ENCODE results near the gene SPOCK1.

SPOCK1 gene

DNA sequence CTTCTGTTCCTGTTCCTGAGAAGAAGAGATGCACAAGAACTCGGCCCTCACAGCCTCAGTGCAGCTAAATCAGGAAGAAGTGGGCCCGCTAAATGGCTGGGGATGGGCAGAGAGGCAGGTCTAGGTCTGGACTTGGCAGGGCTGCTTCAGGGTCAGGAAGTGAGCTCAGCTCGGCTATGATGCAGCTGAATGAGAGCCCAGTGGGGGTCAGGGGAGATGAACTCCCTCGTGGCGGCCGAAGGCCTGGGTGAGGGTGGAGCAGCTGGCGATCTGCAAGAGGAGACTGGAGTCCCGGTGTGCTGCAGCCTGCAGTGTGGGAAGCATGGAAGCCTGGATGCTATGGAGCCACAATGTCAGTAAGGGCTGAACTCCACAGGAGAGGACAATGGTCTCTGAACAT is 466.2 kb downstream of the SPOCK1 start:
- no peak overlapping the region for H3K4me3 ChIP-seq
- TF ChIP-seq POLR2AphosphoS5 (IDR thresholded peaks at IDR 0.05; ENCODE audit: borderline replicate concordance, low read depth, low read length) (no peak), EZH2 (IDR thresholded peaks at IDR 0.05) (no peak), FOXP2 (optimal IDR thresholded peaks at IDR 0.05; ENCODE audit: control extremely low read depth, extremely low read length, insufficient read depth) (no peak)
- DNase-seq (ENCODE audit: low read depth, low spot score), result no peak

DNA sequence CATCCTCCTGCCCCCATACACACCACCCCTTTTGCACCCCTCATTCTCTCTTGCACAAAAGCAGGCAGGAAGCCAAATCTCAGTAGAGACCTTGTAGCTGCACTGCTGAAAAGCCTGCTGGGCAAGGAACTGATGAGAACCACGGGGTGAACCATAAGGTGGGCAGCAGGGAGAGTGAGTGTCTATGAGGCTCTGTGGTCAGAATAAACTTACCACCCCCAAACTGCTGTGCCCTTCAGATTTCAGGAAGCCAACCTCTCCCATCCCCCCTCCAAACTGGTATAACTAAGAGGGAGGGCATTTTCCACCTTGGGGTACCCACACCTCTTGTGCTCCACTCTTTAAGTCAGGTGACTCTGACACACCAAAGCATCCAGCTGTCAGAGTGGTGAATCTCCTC is 471.4 kb downstream of the SPOCK1 start:
- no peak for DNase-seq (ENCODE audit: low read depth, low spot score)
- H3K9ac ChIP-seq (ENCODE audit: insufficient read length), result no peak overlapping the region
- H3K27ac ChIP-seq, result no peak overlapping the region
- H3K4me3 ChIP-seq, result no peak overlapping the region
- no peak for TF ChIP-seq FOXP2 (optimal IDR thresholded peaks at IDR 0.05; ENCODE audit: control extremely low read depth, extremely low read length, insufficient read depth)
- no peaks in the 10 kb centered on the region for H3K9me3 ChIP-seq (ENCODE audit: low read depth, low read length)
- H3K36me3 ChIP-seq (ENCODE audit: insufficient read depth, low read length), result no peaks in the 10 kb centered on the region

More for the DNA sequence above, 466.2 kb downstream of the SPOCK1 start:
- Histone ChIP-seq H3K36me3 (ENCODE audit: insufficient read depth, low read length) (no peaks in the 10 kb centered on the region), H3K27ac (no peak overlapping the region), H3K9ac (ENCODE audit: insufficient read length) (no peak overlapping the region), H3K9me3 (ENCODE audit: low read depth, low read length) (no peaks in the 10 kb centered on the region)

DNA sequence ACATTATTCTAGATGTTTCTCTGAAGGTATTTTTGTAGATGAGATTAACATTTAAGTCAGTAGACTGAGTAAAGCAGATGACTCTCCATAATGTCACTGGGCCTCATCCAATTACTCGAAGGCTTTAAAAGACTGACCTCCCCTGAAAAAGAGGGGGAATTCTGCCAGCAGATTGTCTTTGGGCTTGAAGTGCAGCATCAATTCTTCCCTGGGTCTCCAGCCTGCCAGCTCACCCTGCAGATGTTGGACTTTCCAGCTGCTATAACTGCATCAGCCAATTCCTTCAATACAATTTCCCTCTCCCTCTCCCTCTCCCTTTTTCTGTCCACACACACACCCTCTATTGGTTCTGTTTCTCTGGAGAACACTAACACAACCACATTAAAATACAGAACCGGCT is 472.8 kb downstream of the SPOCK1 start:
- Histone ChIP-seq H3K9ac (ENCODE audit: insufficient read length) (no peak overlapping the region), H3K27ac (no peak overlapping the region), H3K4me3 (no peak overlapping the region), H3K9me3 (ENCODE audit: low read depth, low read length) (no peaks in the 10 kb centered on the region), H3K36me3 (ENCODE audit: insufficient read depth, low read length) (no peaks in the 10 kb centered on the region)
- DNase-seq (ENCODE audit: low read depth, low spot score), result no peak
- TF ChIP-seq EZH2 (IDR thresholded peaks at IDR 0.05), result no peak
- TF ChIP-seq POLR2AphosphoS5 (IDR thresholded peaks at IDR 0.05; ENCODE audit: borderline replicate concordance, low read depth, low read length), result no peak
- TF ChIP-seq FOXP2 (optimal IDR thresholded peaks at IDR 0.05; ENCODE audit: control extremely low read depth, extremely low read length, insufficient read depth), result no peak

GRCh38 chr5:137024044-137024443 is 475.1 kb downstream of the SPOCK1 start:
- H3K27ac ChIP-seq, result no peak overlapping the region
- no peaks in the 10 kb centered on the region for H3K9me3 ChIP-seq (ENCODE audit: low read depth, low read length)
- no peak overlapping the region for H3K9ac ChIP-seq (ENCODE audit: insufficient read length)
- TF ChIP-seq POLR2AphosphoS5 (IDR thresholded peaks at IDR 0.05; ENCODE audit: borderline replicate concordance, low read depth, low read length), result no peak
- TF ChIP-seq FOXP2 (optimal IDR thresholded peaks at IDR 0.05; ENCODE audit: control extremely low read depth, extremely low read length, insufficient read depth), result no peak
- no peak for TF ChIP-seq EZH2 (IDR thresholded peaks at IDR 0.05)
- no peaks in the 10 kb centered on the region for H3K36me3 ChIP-seq (ENCODE audit: insufficient read depth, low read length)
- H3K4me3 ChIP-seq, result no peak overlapping the region
- no peak for DNase-seq (ENCODE audit: low read depth, low spot score)

- Histone ChIP-seq H3K4me3 (no peak overlapping the region), H3K27ac (no peak overlapping the region), H3K36me3 (ENCODE audit: insufficient read depth, low read length) (no peaks in the 10 kb centered on the region), H3K9me3 (ENCODE audit: low read depth, low read length) (no peaks in the 10 kb centered on the region), H3K9ac (ENCODE audit: insufficient read length) (no peak overlapping the region)
- no peak for DNase-seq (ENCODE audit: low read depth, low spot score)
- TF ChIP-seq POLR2AphosphoS5 (IDR thresholded peaks at IDR 0.05; ENCODE audit: borderline replicate concordance, low read depth, low read length) (no peak), EZH2 (IDR thresholded peaks at IDR 0.05) (no peak), FOXP2 (optimal IDR thresholded peaks at IDR 0.05; ENCODE audit: control extremely low read depth, extremely low read length, insufficient read depth) (no peak)
Measured at GRCh38 chr5:137023371-137023770, 475.8 kb downstream of the SPOCK1 start.

GRCh38 chr5:137022725-137023124 is 476.4 kb downstream of the SPOCK1 start:
- TF ChIP-seq FOXP2 (optimal IDR thresholded peaks at IDR 0.05; ENCODE audit: control extremely low read depth, extremely low read length, insufficient read depth), result no peak
- no peak for TF ChIP-seq POLR2AphosphoS5 (IDR thresholded peaks at IDR 0.05; ENCODE audit: borderline replicate concordance, low read depth, low read length)
- TF ChIP-seq EZH2 (IDR thresholded peaks at IDR 0.05), result no peak
- no peak for DNase-seq (ENCODE audit: low read depth, low spot score)
- no peak overlapping the region for H3K9ac ChIP-seq (ENCODE audit: insufficient read length)
- H3K36me3 ChIP-seq (ENCODE audit: insufficient read depth, low read length), result no peaks in the 10 kb centered on the region
- H3K4me3 ChIP-seq, result no peak overlapping the region
- no peaks in the 10 kb centered on the region for H3K9me3 ChIP-seq (ENCODE audit: low read depth, low read length)
- H3K27ac ChIP-seq, result no peak overlapping the region

GRCh38 chr5:137022043-137022442 is 477.1 kb downstream of the SPOCK1 start:
- H3K36me3 ChIP-seq (ENCODE audit: insufficient read depth, low read length), result no peaks in the 10 kb centered on the region
- no peak for DNase-seq (ENCODE audit: low read depth, low spot score)
- H3K9ac ChIP-seq (ENCODE audit: insufficient read length), result no peak overlapping the region
- TF ChIP-seq POLR2AphosphoS5 (IDR thresholded peaks at IDR 0.05; ENCODE audit: borderline replicate concordance, low read depth, low read length) (no peak), EZH2 (IDR thresholded peaks at IDR 0.05) (no peak), FOXP2 (optimal IDR thresholded peaks at IDR 0.05; ENCODE audit: control extremely low read depth, extremely low read length, insufficient read depth) (no peak)
- H3K27ac ChIP-seq, result no peak overlapping the region
- H3K4me3 ChIP-seq, result no peak overlapping the region
- no peaks in the 10 kb centered on the region for H3K9me3 ChIP-seq (ENCODE audit: low read depth, low read length)

DNA sequence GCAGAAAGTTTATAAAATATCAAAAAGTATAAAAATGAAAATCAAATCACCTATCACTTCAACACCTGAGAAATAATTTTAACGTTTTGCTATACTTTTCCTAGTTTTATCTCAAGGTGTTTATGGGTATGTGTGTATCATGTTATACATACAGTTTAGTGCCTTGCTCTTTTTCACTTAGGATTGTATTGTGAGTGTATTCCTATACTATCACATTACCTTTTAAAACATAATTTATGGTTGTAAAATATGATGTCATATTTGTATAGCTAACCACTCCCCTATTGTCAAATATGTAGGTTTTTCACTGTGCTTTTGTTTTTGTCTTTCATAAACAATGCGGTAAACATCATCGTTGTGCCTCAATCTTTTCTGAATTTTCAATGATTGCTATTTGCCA is 479.9 kb downstream of the SPOCK1 start:
- Histone ChIP-seq H3K4me3 (no peak overlapping the region), H3K27ac (no peak overlapping the region), H3K9ac (ENCODE audit: insufficient read length) (no peak overlapping the region), H3K36me3 (ENCODE audit: insufficient read depth, low read length) (no peaks in the 10 kb centered on the region), H3K9me3 (ENCODE audit: low read depth, low read length) (no peaks in the 10 kb centered on the region)
- TF ChIP-seq EZH2 (IDR thresholded peaks at IDR 0.05) (no peak), POLR2AphosphoS5 (IDR thresholded peaks at IDR 0.05; ENCODE audit: borderline replicate concordance, low read depth, low read length) (no peak), FOXP2 (optimal IDR thresholded peaks at IDR 0.05; ENCODE audit: control extremely low read depth, extremely low read length, insufficient read depth) (no peak)
- no peak for DNase-seq (ENCODE audit: low read depth, low spot score)

DNA sequence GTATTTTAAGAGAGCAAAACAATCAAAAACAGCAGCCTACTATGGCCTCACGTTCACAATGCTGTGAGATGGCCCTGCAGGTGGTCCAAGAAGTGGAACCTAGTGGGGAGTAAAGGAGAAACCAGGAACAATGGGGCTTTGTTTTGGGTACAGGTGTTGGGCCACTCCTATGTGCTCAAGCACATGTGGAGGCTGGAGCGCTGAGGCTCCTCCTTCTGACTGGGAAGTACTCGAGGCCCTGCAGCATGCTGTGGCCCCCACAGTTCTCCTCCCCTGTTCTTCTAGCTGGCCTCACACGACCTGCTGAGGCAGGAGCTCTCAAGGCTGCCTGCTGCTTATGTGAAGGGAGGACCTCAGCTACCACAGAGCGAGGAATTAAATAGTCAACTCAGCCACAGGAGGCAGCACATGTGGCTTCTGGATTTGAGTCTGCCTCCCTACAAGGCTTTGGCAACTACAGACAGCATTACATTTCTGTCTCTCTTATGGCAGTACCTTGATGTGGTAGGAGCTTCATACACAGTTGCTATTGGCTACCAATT is 482.3 kb downstream of the SPOCK1 start:
- no peak for DNase-seq (ENCODE audit: low read depth, low spot score)
- no peak overlapping the region for H3K27ac ChIP-seq
- no peak overlapping the region for H3K4me3 ChIP-seq
- H3K36me3 ChIP-seq (ENCODE audit: insufficient read depth, low read length), result no peaks in the 10 kb centered on the region
- no peaks in the 10 kb centered on the region for H3K9me3 ChIP-seq (ENCODE audit: low read depth, low read length)
- TF ChIP-seq POLR2AphosphoS5 (IDR thresholded peaks at IDR 0.05; ENCODE audit: borderline replicate concordance, low read depth, low read length), result no peak
- no peak for TF ChIP-seq FOXP2 (optimal IDR thresholded peaks at IDR 0.05; ENCODE audit: control extremely low read depth, extremely low read length, insufficient read depth)
- TF ChIP-seq EZH2 (IDR thresholded peaks at IDR 0.05), result no peak
- H3K9ac ChIP-seq (ENCODE audit: insufficient read length), result no peak overlapping the region

All from SK-N-MC (cell line).